Measurements from ENCODE around the gene CMIP.

CMIP gene

DNA sequence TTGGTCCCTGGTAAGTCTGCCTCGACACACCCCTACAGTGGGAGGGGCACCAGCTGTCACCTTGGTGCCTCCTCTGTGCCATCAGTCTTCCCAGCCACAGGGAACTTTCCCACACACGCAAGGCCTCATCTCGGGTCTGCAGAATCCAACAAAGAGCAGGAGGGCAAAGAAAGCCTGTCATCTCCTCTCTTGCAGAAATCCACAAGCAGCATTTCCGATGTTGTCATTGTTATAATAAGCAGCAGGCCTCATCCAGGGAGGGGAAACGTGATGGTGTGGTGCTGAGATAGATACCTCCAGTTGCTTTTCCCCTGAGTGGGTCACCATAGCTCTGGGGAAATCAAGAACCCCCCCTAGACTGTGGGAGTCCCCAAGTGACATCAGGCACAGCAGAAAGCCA is 110.4 kb downstream of the CMIP start:
- DNase-seq: no peak

DNA sequence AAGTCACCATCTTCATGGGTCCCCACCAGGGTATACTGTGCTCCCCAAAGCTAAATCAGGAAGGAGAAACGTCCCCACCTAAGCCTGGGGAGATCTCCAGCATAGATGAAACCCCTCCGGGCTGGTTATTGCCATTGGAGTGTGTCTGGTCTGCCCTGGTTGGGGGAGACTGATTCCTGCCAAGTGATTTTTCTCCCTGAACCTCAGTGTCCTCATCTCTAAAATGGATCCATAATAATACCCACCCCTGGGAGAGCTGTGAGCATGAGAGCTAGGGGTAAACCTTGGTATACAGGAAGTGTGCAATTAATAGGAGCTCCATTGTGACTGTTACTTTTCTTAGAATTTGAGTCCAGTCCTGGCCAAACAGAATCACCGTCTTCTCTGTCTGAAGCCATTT is 111.1 kb downstream of the CMIP start:
- DNase-seq: no peak

DNA sequence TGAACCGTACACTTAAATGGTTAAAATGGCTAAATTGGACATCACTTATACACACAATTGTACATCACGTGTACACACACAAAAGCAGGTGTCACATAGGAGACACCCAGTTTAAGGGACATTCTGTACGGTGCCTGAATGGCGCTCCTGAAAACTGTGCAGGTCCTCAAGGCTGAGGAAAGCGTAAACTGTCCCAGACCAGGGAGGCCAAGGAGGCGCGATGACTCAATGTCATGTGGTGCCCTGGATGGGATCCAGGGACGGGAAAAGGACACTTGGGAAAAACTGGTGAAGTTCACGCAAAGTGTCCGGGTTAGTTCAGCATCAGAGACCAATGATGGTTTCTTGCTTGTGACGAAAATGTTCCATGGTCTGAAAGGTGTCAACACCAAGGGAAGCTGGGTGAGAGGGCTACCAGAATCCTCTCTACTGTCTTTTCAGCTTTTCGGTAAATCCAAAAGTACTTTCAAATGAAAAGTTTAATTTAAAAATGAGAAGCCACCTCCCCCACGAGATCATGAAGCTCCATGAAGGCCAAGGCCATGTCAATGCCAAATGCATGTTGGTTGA is 112.2 kb downstream of the CMIP start:
- no peak for DNase-seq

DNA sequence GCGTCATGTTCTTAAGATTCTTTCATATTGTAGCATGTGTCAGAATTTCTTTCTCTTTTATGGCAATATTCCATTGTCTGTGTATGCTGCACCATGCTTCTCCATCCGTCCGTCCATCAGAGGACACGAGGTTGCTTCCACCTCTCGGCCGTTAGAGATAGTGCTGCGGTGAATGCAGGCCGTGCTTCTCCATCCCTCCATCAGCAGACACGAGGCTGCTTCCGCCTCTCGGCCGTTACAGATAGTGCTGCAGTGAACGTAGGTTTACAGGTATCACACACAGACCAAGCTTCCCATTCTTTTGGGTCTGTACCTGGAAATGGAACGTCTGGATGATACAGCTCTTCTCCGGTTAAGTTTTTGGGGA is 113.5 kb downstream of the CMIP start:
- DNase-seq: no peak

DNA sequence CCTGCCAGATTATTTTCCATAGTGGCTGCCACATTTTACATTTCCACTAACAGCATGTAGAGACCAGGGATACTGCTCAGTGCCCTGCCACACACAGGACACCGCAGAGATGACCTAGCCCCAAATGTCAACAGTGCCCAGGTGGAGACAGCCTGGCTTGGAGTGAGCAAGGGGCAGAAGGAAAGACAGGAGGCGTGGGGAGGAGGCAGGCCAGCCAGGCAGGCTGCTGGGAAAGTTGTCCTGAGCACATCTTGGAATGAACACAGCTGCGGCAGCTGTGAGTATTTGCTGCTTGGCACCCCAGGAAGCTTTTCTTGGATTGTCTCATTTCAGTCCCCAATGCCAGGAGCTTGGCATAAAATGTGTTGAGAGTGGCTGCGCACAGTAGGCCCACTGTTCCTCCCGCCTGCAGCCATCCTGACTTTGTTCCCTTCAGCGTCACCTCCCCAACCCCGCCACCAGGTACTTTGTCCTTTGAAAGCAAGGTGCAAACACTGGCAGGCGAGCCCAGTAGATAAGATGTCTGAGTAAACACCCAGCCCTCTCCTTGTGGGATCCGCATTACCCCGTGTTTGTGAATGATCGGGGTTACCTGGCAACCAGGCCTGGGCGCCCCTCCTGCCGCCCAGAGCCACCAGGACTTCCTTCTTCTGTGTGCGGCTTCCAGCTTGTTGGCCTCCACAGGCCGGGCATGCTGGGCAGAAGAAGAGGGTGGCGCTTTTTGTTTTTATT is 114.0 kb downstream of the CMIP start:
- no peak for DNase-seq

DNA sequence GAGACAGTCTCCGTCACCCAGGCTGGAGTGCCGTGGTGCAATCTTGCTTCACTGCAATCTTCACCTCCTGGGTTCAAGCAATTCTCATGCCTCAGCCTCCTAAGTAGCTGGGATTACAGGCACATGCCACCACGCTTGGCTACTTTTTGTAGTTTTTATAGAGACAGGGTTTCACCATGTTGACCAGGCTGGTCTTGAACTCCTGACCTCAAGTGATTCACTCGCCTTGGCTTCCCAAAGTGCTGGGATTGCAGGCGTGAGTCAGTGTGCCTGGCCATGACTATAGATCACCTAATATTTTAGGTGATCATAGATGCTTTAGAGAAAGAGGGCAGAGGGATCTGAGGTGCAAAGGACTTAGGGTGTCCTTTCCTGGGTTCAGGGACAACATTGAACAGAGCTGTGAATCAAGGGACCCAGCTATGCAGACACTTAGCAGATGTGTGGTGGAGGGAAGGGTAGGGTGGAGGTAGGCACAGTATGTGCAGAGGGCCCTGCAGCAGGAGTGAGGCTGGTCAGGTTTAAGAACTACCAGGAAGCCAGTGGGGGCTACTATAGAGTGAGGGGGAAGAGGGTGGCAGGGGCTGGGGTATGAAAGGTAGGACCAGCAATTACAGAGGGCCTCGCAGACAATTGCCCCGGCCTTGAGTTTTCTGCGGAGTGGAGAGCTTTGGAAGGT is 116.5 kb downstream of the CMIP start:
- no peak for DNase-seq

DNA sequence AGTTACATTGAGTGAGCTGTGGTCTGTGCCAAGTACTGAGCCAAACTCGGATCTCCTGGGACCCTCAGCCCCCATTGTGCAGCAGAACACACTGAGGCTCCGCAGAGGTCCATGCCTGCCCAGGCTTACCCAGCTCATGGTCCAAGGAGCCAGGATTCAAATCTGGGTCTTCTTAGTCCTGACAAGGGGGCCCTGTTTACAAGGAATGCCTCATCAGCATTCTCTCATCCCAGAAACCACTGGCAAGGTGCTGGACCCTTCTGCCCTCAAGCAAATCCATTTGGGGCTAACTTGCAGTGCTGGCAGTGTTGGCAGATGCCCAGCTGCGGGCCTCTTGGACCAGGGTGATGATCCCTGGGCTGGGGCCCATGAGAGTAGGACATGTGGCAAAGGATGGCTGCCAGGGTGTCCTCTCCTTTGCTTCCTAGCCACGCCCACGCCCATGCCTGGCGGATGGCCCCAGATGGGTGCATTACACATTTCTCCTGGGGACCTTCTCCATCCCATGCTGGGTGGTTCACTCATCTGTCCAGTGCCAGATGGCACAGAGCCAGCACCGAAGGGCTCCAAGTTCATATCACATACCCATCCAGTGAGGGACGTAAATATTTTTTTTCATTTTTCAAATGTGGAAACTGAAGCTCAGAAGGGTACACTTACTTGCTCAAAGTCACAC is 117.7 kb downstream of the CMIP start:
- no peak for DNase-seq

DNA sequence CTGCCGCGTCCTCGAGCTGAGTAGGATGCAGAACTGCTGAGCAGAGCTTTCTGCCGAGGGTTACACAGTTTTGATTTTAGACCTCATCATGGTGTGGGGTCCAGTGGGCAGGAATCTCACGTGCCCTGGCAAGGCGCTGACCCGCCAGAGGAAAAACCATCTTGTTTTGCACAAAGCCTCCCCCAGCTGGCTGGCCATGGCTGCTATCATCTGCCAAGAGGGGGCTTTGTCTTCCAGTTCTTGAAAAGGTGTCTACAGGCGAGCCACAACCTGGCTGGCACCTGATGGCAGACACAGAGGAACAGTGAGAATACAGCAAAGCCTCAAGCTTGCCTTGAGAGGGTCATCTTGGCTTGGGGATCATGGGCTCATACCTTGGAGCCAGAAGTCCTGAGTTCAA is 118.3 kb downstream of the CMIP start:
- no peak for DNase-seq

DNA sequence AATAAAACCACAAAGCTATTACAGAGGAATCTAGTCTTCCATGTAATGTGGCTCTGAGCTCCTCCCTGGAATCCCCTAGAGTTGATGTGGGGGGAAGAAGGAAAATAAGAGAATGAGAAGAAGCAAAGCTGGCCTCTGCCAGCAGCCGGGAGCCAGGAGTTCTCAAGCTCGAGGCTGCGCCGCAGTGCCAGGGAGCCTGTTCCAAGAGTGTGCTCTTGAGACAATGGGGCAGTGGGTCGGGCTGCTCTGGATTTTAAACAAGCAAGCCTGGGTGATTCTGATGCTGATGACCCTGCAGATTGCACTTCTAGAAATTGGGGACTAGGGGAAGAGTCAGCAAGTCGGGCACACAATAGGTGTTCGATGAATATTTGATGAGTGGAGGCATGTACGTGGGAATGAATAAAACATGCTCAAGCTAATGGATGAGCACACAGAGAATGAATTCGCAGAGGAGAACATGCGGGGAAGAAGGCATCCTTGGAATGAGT is 119.9 kb downstream of the CMIP start:
- no peak for DNase-seq

DNA sequence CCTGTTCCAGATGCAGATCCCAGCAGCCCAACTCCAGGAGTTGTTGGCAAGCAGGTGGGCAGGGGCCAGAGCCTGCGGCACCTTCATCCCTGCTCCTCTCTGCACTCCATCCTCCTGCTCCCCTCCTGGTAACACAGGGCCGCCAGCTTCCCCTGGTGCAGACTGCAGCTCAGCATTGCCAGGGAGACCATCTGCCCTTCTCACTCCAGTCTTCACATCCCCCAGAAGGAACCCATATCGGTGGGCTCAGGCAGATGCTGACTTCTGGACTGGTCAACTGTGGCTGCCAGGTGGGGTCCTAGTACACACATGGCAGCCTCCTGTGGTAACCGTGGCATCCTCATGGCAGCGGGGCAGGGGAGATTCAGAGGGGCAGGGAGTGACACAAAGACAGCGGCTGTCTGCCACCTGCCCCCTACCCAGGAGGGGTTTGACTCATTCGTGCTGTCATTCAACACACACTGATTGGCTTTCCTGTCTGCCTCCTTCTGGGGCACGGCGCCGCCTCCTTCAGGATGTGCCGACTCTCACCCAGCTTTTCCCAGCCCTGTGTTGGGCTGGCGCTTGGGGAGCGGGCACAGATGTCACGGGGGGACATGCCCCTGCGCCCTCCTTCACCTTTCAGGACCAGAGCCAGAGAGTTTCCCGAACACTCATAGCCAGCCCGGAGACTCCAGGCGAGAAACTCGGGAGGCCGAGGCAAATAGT is 120.9 kb downstream of the CMIP start:
- no peak for DNase-seq

DNA sequence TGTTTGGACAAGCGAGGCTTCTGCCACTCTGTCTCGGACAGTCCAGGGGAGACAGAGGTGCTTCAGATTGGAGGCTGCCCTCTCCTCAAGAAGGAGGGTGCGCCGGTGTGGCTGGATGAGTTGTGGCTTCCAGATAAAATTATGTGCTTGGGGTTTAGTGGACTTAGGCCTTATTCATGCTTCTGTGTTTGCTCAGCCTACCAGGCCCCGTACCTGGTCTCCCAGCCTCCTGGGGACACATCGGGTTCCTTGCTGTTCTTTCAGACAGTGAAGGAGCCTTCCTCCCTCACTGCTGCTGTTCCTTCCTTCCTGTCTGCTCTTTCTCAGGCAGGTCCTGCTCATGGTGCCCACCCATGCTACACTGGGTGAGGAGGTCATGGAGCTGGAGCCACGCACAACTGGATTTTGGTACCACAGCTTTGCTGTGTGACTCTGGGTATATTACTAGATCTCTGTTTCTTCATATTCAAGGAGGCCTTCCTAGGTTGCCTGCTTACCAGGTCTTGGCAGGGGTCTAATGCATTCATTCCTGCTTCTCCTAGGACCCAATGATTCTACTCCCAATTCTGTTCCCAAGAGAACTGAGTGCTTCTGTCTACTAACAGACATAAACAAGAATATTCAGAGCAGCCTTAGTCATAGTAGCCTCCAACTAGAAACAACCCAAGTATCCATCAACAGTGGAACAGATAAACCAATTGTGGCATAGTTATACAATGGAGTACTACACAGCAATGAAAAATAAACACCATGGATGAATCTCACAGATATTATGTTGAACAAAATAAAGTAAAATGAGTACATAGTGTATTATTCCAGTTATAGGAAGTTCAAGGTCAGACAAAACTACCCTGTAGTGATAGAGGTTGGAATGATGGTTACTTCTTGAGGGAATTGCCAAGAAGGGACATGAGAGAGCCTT is 121.7 kb downstream of the CMIP start:
- DNase-seq: no peak

DNA sequence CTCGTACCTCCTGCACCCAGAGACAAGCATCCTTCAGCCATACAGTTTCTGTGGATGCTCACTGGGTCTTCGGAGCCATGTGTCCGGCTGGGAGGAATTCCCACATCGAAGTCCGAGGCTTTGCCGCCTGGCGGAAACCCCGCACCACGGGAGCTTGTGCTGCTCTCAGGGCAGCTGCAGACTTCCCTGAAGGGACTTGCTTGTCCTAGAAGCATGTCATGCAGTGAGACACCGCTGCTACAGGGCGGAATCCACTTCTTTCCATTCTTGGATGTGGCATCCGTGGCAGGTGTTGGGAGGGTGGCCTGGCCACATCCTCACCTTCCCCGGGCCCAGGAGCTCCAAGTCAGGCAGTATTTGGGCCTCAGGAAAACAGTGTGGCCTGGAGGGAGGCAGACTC is 122.5 kb downstream of the CMIP start:
- DNase-seq: no peak

DNA sequence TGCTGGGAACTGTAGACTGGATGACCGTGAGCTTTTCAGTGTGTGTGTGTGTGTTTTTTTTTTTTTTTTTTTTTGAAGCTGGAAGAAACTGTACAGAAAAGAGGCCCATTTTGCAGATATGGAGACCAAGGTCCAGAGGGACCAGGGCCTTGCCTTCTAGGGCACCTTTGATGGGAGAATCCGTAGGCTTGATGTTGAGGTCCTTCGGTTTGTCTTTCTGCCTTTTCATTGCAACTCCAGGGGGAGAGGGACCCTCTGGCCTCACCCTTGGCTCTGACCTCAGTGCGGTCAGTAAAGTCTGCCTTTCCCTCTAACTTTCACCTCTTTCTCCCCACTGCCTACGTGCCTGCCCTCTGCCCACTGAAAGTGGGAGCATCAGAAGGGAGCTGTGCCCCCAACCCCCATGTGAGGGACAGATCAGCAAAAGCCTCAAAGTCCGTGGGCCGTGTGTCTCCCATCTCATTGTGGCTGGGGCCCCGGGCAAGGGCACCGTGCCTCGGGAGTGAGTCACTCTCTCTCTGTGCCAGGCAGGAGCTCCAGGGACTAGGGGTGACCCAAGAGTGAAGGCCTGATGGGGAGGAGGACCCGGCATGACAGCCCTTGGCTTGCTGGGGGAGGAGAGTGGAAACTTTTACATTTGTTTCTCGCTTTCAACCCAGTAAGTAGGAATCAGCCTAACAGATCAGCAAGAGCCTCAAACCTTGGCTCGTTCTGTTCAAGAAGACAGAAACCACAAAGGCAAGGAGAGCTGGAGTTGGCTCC is 123.6 kb downstream of the CMIP start:
- DNase-seq: peak; percentile 78

DNA sequence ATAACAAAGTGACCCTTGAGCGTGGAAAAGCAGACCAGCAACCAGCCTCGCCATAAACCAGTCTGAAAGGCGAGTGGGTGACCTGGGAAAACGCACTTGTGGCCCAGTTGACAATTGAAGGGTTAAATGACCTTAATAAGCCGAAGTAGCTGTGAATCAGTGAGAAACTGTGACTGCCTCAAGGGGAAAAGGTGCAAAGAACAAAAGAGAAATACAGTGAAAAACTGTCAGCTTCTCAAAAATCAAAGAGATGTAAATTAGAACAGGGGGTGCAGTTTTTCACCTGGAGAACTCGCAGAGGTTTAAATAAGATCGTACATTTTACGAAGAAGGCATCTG is 124.1 kb downstream of the CMIP start:
- DNase-seq: no peak

DNA sequence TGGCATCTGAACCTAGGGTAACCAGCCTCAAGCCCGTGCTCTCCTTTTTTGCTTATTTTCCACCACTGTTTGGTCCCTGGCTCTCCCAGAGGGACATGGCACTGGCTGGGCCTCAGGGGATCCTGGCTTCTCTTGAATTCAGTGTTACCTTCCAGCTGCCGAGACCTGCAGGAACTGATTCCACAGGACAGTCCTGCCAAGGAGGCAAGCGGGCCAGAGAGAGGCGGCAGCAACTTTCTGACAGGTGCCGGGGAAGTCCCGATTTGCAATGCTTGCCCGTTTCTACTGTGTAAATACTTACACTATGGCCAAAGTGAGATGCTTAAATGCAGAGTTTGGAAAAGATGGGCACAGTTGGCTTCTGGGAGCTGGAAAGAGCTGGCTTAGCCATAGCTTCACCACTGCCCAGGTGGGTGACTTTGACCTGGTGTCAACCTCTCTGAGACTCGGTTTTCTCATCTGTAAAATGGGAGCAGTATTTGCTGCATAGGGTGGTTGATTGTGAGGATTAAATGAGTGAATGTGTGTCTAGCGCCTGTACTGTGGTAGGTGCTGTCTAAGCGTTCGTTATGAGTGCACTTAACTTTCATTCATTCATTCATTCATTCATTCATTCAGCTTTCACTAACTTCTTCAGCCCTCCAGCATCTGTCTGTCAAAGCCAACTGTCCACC is 124.9 kb downstream of the CMIP start:
- DNase-seq: no peak

DNA sequence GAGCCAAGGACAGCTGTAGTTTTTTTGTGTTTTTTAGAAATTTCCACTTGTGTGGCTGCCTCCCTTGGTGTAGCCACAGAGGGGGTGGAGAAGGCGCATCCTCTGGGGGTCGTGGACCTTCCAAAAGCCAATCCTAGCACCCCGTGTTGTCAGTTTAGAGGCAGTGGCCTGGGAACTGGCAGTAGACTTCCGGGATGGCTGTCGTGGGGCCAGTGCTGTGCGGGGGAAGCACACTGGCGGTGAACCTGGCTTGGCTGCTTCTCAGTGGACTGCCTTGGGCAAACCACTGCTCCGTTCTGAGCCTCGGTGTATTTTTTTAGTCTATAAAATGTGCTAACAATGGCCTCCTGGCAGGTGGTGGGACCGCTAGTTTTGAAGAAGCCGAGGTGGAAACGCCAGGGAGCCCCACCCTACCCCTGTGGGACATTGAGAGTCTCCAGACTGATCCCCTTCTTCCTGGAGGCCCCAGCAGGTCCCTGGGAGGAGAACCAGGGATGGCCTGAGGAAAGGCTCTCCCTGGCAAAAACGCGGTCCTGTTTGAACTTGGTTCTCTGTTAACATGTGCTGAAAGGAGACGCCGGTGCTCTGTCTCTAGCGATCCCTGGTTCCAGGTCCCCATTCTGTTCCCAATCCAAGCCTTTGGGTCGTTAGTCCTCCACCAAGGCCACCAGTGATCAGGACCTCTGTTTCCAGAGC is 125.7 kb downstream of the CMIP start:
- DNase-seq: no peak

DNA sequence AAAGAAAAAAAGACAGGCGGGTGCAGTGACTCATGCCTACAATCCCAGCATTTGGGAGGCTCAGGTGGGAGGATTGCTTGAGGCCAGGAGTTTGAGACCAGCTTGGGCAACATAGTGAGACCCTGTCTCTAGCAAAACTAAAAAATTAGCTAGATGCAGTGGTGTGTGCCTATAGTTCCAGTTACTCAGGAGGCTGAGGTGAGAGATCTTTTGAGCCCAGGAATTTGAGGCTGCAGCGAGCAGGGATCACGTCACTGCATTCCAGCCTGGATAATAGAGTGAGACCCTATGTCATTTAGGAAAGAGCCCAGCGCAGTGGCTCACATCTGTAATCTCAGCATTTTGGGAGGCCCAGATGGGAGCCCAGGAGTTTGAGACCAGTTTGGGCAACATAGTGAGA is 126.6 kb downstream of the CMIP start:
- DNase-seq: no peak

DNA sequence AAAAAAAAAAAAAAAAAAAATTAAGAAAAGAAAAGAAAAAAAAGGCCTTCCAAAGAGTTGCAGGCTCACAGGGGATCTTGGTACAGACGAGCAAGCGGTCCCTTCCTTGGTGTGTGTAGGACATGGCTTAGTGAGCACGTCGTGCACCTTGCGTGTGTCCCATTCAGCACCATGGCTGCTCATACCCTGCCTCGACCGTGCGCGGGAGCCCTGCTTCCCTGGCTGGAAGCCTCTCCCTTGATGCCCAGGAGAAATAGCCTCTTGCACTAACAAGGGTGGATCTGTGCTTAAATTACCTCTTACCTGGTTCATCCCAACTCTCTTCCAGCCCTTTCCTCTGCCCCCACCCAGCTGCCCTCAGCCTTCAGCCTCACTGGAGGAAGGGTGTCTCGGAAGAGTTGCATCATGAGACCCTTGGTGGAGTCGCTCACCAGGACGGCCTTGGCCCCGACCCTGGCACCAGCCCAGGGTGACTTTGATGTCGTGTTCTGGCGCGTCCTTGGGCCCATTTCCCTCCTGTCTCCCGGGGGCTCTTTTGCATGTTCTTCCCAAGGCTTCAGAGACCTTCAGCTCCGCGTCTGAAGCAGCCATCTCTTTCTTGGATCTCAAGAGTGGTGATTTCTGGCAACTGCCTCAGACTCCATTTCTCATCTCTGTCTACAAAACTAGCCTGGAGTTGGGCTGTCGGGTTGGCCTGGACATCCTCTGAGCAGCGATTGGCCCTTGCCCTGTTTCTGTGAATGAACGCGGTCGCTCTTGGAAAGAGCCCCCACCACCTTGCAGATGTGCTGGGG is 127.2 kb downstream of the CMIP start:
- DNase-seq: no peak
